Neural cell (in vitro differentiated cells): ENCODE data around the gene KRT38.

ENCODE experiments used
- CTCF ChIP-seq: fragments of 450-650 bp; IDR thresholded peaks from 2 replicates; pipeline ENCODE4 v1.5.1; 2014; ENCODE audit warnings: antibody characterized with exemption, mild to moderate bottlenecking, moderate library complexity; ENCODE audit not compliant: poor library complexity, severe bottlenecking
- EP300 ChIP-seq: fragments of 450-650 bp; conservative IDR thresholded peaks from 2 replicates; pipeline ENCODE4 v1.6.1; 2014; ENCODE audit warnings: antibody characterized with exemption, mild to moderate bottlenecking, moderate library complexity; ENCODE audit not compliant: poor library complexity, severe bottlenecking
- EZH2 ChIP-seq: fragments of 200-600, 300-800 bp; shearing (Covaris generic), sonication (generic); IDR thresholded peaks from 2 replicates; pipeline ENCODE4 v1.6.1; 2014; ENCODE audit warnings: antibody characterized with exemption, low read length, borderline replicate concordance, mild to moderate bottlenecking; ENCODE audit not compliant: insufficient read depth, poor library complexity, severe bottlenecking
- MXI1 ChIP-seq: fragments of 450-650 bp; conservative IDR thresholded peaks from 2 replicates; pipeline ENCODE4 v1.6.1; 2014; ENCODE audit warnings: antibody characterized with exemption, mild to moderate bottlenecking; ENCODE audit not compliant: poor library complexity, severe bottlenecking
- POLR2AphosphoS5 ChIP-seq: IDR thresholded peaks from 2 replicates; pipeline ENCODE4 v1.6.1; 2012
- RAD21 ChIP-seq: fragments of 450-650 bp; conservative IDR thresholded peaks from 2 replicates; pipeline ENCODE4 v1.6.1; 2014; ENCODE audit warnings: antibody characterized with exemption, mild to moderate bottlenecking, moderate library complexity
- REST ChIP-seq: IDR thresholded peaks from 2 replicates; pipeline ENCODE4 v1.6.1; 2012; ENCODE audit warnings: borderline replicate concordance
- SMC3 ChIP-seq: fragments of 450-650 bp; conservative IDR thresholded peaks from 2 replicates; pipeline ENCODE4 v1.6.1; 2014; ENCODE audit warnings: antibody characterized with exemption, mild to moderate bottlenecking, moderate library complexity; ENCODE audit not compliant: poor library complexity
- TAF1 ChIP-seq: IDR thresholded peaks from 2 replicates; pipeline ENCODE4 v1.6.1; 2012; ENCODE audit warnings: low read depth

GRCh38 chr17:41429667-41430066 lies 11.1 kb downstream of the KRT38 start:
- TF ChIP-seq CTCF: no peak
- TF ChIP-seq EP300: no peak
- no peak for TF ChIP-seq POLR2AphosphoS5
- TF ChIP-seq REST: no peak
- TF ChIP-seq MXI1: no peak
- TF ChIP-seq TAF1: no peak
- no peak for TF ChIP-seq EZH2
- TF ChIP-seq RAD21: no peak
- no peak for TF ChIP-seq SMC3
